AG09319 (cell line): Measurements from ENCODE around the gene BOLA1.
"Not testable (repeated sequence)": the region's sequence is repeated elsewhere in the genome, so short reads cannot be mapped to it uniquely, and the experiment has no call there.

ENCODE experiments used
- DNase-seq: peaks from one replicate; pipeline ENCODE4 v3.0.0-alpha.2; 2010; ENCODE audit warnings: low read depth; ENCODE audit errors: extremely low read depth
- TF ChIP-seq, protein P1 (sequence below): IDR thresholded peaks from 2 replicates; pipeline ENCODE4 v1.5.1; 2011; ENCODE audit warnings: low read depth, mild to moderate bottlenecking, inconsistent platforms, low read length, moderate library complexity

Gene BOLA1

DNA sequence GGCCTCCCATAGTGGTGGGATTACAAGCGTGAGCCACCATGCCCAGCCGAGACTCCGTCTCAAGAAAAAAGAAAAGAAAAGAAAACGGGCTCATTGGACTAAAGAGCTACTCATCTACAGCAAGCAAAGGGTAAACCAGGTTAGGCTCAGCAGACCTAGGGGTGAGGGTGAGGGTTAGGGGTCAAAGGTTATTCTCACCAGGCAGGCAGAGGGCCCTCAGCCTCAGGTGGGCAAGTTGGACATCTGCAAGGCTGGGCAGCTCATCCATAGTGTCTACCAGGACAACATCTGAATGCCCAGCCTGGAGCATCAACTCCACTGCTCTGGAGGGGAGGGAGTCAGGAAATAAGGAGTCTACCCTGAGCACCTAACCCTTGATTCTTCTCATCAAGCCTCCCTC lies 33.8 kb downstream of the BOLA1 start:
- no peak for DNase-seq
- TF ChIP-seq, protein P1, sequence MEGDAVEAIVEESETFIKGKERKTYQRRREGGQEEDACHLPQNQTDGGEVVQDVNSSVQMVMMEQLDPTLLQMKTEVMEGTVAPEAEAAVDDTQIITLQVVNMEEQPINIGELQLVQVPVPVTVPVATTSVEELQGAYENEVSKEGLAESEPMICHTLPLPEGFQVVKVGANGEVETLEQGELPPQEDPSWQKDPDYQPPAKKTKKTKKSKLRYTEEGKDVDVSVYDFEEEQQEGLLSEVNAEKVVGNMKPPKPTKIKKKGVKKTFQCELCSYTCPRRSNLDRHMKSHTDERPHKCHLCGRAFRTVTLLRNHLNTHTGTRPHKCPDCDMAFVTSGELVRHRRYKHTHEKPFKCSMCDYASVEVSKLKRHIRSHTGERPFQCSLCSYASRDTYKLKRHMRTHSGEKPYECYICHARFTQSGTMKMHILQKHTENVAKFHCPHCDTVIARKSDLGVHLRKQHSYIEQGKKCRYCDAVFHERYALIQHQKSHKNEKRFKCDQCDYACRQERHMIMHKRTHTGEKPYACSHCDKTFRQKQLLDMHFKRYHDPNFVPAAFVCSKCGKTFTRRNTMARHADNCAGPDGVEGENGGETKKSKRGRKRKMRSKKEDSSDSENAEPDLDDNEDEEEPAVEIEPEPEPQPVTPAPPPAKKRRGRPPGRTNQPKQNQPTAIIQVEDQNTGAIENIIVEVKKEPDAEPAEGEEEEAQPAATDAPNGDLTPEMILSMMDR: no peak

DNA sequence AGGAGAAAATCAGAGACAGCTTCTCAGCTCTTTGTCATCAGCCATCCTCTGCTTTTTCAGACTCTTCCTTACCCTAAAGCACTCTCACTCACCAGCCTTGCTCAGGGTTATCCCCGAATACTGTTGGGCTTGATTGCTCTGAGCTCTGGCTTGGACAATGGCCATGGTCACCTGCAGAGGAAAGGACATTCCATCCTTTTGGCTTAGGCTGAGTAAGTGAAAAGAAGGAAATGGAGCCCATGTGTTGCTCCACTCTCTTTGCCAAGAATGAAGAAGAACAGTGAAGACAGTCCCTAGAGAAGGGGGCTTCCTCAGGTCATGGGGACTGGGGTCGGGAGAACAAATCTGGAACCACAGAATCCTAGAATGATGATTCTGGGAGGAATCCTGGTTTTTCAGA lies 35.0 kb downstream of the BOLA1 start:
- no peak for DNase-seq
- TF ChIP-seq, protein P1: no peak

DNA sequence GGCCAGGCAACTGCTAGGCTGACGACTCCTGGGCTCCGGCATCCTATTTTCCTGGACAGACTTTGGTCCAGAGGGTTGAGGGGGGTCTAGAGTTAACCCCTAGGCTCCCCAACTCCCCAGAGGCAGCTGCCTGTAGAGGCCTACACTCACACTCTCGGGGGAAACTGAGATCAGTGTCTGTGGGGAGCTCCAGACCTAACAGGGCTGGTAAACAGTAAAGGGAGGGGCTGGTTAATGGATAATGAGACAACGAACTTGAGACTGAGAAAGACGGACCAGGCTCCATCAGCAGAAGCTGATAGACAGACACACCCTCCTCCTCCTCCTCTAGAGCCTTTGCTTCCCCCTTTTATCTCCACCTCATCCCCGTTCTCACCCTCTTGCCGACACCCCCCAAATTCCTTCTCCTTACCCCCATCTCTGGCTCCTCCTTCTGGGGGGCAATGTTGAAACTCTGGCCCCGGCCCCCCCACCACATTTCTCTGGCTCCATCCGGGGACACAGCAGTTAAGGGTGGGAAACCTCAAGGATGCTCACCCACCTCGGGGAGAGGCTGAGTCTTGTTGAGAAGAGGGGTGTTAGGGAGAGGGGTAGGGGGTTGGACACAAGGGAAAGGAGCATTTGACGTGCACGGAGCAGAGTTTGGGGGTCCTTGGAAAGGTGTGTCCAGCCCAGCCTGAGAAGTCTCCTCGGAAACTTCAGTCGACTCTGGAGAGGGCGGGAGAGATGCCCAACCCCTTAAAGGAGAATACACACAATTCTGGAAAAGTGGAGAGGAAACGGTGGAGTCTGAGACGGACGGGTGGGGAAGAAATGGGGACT lies 37.0 kb downstream of the BOLA1 start, which contains the start of gene MTMR11:
TSS of gene MTMR11 (minus strand) at position 710 of the 822 bp plus-strand sequence. CDS start at position 478, 232 bp downstream.
- DNase-seq: no peak
- TF ChIP-seq, protein P1: no peak

DNA sequence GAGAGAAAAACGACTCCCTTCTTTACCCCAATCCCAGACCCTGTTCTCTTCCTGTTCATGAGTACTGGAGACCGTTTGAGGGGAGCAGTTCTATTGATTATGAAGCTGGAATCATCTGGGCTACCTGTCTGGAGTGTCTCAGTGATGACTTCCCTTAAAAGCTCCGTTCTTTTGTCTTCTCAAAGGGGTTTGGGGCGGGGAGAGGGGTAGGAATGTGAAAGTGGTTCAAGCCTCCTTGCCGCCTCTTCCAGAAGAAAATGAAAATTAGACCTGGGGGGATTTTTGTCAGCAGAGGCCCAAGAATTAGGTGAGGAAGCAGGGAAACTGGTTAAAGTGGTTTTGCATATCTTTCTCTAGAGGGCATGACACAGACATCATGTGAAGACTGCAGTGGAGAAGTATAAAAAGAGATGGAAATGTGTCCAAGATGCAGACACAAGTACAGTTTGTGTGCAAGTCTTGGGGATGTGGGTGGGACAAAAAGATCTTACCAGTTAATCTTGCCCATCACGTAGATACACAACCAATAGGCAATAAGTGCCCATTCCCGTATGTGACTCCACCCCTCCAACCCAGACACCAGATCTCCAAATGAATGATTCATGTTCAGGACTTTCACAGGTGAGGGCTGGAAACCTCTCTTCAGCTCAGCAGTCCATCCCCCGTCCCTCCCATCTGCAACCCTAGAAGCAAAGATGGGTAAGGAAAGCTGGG lies 37.8 kb downstream of the BOLA1 start:
- TF ChIP-seq, protein P1: peak; percentile 18
- peak; percentile 8 for DNase-seq

DNA sequence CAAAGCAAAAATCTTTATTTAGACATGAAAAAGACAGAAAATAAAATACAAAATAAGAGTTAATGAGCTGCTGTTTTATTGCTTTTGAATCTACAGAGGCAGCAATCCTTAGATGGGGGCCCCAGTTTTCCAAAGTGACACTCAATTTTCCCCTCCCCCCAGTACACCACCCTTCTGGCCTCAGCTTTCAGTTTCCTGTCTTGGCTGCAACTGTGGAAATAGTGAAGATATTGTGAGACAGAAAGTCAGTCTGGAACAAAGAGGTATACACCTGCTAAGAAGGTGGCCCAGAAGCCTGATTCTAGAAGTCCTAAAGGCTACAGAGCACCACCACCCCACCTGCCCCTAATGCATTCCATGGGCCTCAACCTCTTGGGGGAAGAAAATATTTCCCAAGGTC lies 38.4 kb downstream of the BOLA1 start:
- TF ChIP-seq, protein P1: no peak
- no peak for DNase-seq

DNA sequence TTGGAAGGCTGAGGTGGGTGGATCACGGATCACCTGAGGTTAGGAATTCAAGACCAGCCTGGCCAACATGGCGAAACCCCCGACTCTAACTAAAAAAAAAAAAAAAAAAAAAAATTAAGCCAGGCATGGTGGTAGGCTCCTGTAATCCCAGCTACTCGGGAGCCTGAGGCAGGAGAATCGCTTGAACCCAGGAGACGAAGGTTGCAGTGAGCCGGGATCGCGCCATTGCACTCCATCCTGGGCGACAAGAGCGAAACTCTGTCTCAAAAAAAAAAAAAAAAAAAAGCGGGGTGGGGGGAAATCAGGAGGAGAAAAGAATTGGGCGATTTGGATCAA lies 39.3 kb downstream of the BOLA1 start:
- DNase-seq: not testable (repeated sequence)

DNA sequence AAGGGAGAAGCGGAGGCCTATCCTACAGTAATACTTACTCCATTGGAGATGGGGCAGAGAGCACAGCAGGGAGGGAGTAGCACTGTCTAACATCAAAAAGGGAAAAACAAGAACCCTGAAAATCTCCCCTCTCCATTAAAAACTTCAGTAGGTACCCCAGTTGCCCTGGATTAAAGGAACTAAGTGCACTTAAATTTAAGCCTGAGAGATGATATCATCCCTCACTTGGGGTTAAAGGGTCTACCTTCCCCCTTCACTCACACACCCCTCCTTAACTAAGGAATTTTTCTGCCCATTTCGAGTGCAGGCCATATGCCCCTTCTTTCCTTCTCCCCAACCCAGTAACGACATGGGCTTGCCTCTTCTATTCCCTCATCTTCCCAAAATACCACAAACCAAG lies 41.1 kb downstream of the BOLA1 start:
- TF ChIP-seq, protein P1: no peak
- DNase-seq: no peak

DNA sequence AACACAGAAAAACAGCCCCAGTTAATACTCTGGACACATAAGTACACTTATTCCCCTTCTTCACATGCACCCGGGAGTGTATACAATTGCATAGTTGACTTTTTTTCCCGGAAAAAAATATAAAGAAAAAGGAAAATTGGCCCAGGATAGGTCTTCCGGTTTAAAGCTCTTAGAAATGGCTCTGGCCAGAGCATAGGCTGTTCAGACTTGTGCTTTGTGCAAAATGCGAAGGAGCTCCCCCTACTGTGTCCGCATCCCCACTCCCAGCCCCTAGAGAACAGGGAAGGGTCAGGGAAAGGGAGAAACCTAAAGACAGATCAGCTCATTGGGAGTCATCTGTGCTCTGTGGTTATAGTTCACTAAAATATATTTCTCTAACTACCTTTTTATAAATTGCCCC lies 42.8 kb downstream of the BOLA1 start:
- TF ChIP-seq, protein P1: peak; percentile 37
- DNase-seq: no peak
